Fibroblast of skin of left quadriceps (primary cell): ENCODE results near the gene C2CD4A.
A peak's percentile ranks its signal among the peaks of the same experiment; 100 is the strongest.

ENCODE experiments used
- DNase-seq, 2 experiments: peaks; one replicate each; pipeline ENCODE4 v3.0.0-alpha.2; 2013; ENCODE audit warnings: low read depth in 2 of 2

The C2CD4A gene

GRCh38 chr15:62099094-62099601 lies 32.4 kb downstream of the C2CD4A start:
- peak; percentile 75 to 82 for DNase-seq

DNA sequence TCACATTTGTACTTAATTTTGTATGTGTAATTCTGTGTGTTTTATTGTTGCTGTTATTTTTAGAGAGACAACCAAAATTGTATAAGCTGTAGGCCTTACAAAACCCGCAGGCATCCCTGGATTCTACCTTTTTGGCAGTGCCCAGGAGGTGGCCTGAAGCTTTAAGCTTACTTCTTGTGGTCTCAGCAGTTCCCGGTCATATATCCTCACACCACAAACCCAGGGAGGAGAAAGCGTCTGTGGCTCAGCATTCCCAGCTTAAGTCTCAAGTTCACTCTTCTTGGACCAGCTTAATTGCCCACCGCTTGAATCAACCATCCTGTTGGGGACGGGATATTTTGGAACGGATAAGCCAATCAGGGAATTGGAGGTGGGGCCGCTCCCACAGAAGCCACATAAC lies 36.7 kb downstream of the C2CD4A start:
- no peak for DNase-seq

DNA sequence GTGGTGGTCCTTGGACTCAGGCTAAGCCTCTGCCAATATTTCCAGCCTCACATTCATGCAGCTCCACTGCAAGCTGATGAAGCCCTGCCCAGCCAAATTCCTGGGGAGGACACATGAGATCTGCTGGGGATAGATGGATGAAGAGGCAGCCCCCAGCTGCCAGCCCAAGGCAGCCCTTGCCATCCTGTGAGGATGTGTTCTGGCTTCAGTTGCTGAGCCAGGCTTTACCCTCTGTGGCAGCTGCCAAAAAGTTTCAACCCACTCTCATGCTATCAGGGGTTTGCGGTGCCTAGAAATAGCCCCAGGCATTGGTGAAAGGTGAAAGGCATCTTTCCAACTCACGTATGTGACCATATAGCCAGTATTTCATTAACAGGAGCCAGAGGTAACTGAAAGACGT lies 37.6 kb downstream of the C2CD4A start:
- DNase-seq = no peak

GRCh38 chr15:62104846-62105245 lies 38.1 kb downstream of the C2CD4A start:
- DNase-seq = no peak

DNA sequence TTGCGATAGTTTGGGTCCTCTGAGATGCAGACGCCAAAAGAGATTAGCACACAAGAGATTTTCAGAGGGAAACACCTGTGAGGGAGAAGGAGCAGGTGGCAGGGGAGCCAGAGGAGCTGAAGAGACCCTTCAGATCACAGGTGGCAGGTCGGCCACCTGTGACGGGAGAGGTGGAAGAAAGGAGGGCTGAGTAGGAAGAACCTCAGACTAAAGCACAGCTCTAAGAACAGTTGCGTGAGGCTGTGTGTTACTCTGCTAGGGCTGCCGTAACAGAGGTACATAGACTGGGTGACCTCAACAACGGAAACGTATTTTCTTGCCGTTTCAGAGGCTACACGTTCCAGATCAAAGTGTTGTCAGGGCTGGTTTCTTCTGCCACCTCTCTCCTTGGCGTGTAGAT lies 38.5 kb downstream of the C2CD4A start:
- no peak for DNase-seq

- DNase-seq = no peak
Observed at GRCh38 chr15:62106096-62106495, 39.3 kb downstream of the C2CD4A start.

GRCh38 chr15:62107571-62108121 lies 40.9 kb downstream of the C2CD4A start:
- no peak for DNase-seq

DNA sequence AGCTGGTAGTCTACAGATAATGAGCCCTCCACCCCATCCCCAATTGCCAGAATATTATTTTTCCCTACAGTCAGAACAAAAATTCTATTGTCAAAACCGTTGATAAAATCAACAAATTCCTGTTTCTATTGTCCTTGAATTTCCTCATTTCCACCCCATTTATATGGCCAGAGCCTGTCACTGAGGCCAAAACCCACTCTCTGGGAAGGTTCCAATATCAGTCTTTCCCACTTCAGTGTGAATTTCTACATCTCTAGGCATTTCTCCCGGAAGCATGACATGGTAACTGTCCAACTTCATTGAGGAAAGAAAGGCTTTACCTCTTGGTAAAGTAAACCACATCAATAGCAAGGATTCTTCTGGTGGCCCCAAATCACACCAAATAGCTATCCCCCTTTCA lies 41.6 kb downstream of the C2CD4A start:
- DNase-seq = no peak

DNA sequence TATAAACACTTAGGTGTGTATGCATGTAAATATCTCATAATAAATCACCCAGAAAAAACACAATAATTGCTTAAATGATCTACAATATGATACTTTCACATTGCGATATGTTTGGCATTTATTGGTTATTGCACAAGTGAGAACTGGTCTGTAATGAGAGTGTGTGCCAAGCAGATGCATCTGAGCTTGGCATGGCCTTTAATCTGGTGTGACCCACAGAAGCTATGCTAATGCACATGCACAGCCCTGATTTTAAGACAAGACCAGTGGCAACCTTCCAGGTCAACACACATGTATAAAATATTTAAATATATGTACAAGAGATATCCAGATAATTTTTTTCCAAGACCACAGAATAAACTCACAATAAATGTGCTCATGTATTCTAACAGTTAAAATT lies 42.7 kb downstream of the C2CD4A start:
- DNase-seq = no peak

DNA sequence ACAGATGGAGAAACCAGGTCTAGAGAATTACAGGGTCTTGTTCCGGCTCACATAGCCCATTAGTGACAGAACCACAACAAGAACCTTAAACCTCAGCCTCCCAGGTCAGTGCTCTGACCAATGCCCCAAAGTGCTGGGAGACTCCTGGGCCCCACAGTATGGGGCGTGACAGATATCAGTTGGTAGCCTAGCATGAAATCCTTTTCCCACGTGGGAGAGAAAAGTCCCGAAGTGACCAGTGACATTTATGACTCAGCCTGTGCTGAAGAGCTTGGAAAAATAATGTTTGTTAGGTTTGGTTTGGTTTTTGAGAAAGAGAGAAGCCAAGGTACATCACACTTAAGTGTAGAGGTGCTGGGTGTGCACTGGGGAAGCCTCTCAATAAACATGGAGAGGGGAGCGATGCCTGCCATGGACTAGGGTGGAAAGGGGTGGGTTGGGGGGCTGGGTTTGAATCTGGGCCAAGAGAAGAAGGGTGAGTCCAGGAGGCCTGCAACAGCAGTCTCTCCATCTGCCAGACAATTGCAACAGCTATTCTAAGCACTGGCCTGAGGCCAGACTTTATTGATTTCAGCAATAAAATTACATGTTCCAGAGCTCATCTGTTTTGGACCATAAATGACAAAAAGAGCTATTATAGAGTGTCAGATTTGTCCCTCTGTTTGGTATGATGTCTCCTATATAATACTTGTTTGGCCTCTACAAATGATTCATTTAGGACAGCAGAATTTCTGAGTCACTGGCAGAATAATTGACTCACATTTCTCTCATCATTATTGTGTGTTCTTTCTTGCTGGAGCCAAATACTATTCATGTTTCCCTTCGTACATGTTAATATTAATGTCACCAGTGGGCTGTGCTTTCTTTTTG lies 43.4 kb downstream of the C2CD4A start:
- no peak for DNase-seq

GRCh38 chr15:62112081-62112480 lies 45.3 kb downstream of the C2CD4A start:
- no peak for DNase-seq

DNA sequence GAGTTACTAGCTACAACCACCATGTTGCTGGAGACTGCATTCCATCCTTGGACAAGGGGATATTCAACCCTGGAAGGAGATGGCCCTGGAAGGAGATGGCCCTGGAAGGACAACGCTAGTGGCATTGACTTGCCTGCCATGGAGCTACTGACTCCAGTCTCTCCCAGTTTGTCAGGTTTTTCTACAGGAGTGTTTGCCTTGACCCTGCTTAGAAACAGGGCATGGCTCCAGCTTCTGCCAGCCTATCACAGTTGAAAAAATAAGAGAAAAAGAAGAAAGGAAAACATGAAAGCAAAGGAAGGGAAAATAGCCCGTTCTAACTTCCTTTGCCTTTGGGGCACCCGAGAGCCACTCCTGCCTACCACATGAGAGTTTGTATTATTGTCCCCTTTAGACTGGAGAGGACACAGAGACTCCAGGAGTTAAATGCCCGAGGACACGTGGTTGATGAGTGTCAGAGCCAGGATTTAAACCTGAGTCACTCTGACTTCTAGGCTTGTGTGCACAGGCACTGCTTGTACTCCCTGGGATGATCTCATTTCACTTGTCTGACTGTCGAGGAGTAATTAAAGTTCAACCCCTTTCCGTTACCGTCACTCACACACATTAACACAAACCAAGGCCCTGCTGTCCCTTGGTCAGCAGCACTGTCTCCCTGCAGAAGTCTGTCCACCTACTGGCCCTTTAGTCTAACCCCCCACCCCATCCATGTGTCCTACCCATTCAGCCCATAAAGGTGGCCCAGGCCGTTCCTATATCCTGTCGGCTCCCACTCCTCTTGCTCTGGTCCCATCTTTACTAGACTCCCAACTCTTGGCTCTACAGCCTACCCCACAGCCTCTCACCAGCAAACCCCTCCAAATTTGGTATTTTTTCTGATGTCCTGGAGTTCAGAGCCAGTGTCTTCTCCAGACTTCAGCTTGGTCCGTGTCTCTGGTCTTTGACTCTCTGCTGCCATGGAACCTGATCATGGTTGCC lies 46.1 kb downstream of the C2CD4A start:
- DNase-seq = peak in 1 of 2 experiments; percentile 30

DNA sequence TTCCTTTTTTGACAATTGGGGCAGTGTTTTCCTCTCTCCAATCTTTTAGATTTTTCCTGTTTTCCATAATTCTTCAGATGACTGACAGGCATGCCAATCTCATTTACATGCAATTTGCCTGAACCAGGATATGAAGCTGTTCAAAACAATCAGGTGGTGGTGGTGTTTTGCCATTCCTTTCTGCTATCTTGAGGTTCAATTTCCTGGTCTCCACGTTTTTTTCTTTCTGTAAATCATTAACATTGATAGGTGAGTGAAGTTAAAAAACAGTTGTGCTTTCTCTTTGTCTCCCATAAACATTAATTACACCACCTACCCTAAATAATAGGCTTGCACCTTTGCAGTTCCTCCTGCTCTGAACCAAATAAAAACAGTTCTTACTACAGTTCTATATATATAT lies 49.1 kb downstream of the C2CD4A start:
- DNase-seq = no peak

- DNase-seq = peak in 1 of 2 experiments; percentile 22
Observed at GRCh38 chr15:62118520-62119226, 51.9 kb downstream of the C2CD4A start.

DNA sequence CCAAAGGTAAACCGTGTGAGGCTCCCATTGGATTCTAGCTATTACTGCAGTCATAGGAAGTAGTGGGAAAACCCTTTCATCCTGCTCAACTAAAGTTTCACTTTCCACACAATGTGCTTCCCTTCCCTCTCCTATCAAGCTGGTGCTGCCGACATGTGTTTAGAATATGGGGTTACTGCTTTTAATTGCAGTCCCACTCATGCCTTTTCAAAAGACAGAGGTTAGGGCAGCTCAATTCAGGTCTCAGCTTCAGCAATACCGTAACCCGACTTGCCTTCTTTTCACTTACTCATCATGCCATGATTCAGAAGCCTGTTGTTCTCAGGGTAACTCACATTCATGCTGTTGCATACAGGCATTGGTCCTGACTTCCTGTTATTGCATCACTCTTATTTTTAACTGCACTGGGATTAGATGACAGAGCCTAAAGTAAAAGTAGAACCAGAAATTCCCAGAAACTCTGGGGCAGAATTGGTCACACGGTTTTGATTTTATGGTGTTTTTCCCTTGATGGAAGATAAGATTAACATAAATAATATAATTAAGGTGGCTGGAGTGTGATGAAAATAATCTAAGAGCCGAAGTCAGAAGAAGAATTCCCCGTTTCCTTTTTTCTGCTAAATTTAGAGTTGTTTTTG lies 52.6 kb downstream of the C2CD4A start:
- peak; percentile 90 to 91 for DNase-seq

DNA sequence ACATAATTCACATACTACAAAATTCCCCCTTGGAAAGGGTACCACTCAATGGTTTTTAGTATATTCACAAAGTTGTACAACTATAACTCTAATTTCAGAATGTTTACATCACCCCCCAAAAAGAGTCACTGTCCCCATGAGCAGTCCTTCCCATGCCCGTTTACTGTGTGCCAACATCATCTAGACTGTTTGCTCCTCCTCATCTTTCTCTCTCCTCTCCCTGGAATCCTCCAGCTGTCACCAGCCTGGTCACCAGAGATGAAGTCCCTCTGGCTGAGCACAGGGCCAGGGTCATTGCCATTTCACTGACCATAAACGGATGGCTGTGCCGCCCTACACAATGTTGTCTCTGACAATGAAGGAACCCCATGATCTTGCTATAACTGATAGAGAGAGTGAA lies 53.1 kb downstream of the C2CD4A start:
- no peak for DNase-seq
